HG03342 (cell line): ENCODE results near the gene OTOF.

ENCODE experiments used
- ATAC-seq: cut with Tn5 transposase; IDR thresholded peaks from one replicate; pipeline ENCODE4 v1.9.1; 2021; ENCODE audit warnings: mild to moderate bottlenecking, moderate library complexity; ENCODE audit not compliant: unreplicated experiment

Gene OTOF

GRCh38 chr2:26454561-26455001 lies 23.3 kb downstream of the OTOF start:
- no peak for ATAC-seq

- ATAC-seq = no peak
Measured at GRCh38 chr2:26453421-26454329, 24.2 kb downstream of the OTOF start.

- ATAC-seq = no peak
Measured at GRCh38 chr2:26451700-26452099, 26.2 kb downstream of the OTOF start.

- no peak for ATAC-seq
Measured at GRCh38 chr2:26450031-26450635, 27.8 kb downstream of the OTOF start.

- ATAC-seq = no peak
Measured at GRCh38 chr2:26449278-26450030, 28.5 kb downstream of the OTOF start.

- ATAC-seq = no peak
Measured at GRCh38 chr2:26448651-26449050, 29.3 kb downstream of the OTOF start.

GRCh38 chr2:26444236-26444635 lies 33.7 kb downstream of the OTOF start:
- no peak for ATAC-seq

GRCh38 chr2:26442707-26443106 lies 35.2 kb downstream of the OTOF start:
- no peak for ATAC-seq

GRCh38 chr2:26442301-26442700 lies 35.6 kb downstream of the OTOF start:
- ATAC-seq = no peak

- ATAC-seq = no peak
Measured at GRCh38 chr2:26438926-26439325, 39.0 kb downstream of the OTOF start.

GRCh38 chr2:26438526-26438925 lies 39.4 kb downstream of the OTOF start:
- no peak for ATAC-seq

GRCh38 chr2:26435106-26435505 lies 42.8 kb downstream of the OTOF start:
- ATAC-seq = no peak

- no peak for ATAC-seq
Measured at GRCh38 chr2:26432859-26433258, 45.1 kb downstream of the OTOF start.

GRCh38 chr2:26432363-26432762 lies 45.6 kb downstream of the OTOF start:
- ATAC-seq = no peak

GRCh38 chr2:26430826-26431225 lies 47.1 kb downstream of the OTOF start:
- no peak for ATAC-seq

GRCh38 chr2:26429779-26430578 lies 47.9 kb downstream of the OTOF start:
- ATAC-seq = no peak

GRCh38 chr2:26428846-26429245 lies 49.1 kb downstream of the OTOF start:
- ATAC-seq = no peak

- ATAC-seq = no peak
Measured at GRCh38 chr2:26424221-26424620, 53.7 kb downstream of the OTOF start.

- no peak for ATAC-seq
Measured at GRCh38 chr2:26423750-26424149, 54.2 kb downstream of the OTOF start.

- ATAC-seq = no peak
Measured at GRCh38 chr2:26422947-26423629, 54.8 kb downstream of the OTOF start.
